Measurements from ENCODE around the gene TDRKH.
"Not testable (repeated sequence)": the region's sequence is repeated elsewhere in the genome, so short reads cannot be mapped to it uniquely, and the experiment has no call there.

TDRKH gene

DNA sequence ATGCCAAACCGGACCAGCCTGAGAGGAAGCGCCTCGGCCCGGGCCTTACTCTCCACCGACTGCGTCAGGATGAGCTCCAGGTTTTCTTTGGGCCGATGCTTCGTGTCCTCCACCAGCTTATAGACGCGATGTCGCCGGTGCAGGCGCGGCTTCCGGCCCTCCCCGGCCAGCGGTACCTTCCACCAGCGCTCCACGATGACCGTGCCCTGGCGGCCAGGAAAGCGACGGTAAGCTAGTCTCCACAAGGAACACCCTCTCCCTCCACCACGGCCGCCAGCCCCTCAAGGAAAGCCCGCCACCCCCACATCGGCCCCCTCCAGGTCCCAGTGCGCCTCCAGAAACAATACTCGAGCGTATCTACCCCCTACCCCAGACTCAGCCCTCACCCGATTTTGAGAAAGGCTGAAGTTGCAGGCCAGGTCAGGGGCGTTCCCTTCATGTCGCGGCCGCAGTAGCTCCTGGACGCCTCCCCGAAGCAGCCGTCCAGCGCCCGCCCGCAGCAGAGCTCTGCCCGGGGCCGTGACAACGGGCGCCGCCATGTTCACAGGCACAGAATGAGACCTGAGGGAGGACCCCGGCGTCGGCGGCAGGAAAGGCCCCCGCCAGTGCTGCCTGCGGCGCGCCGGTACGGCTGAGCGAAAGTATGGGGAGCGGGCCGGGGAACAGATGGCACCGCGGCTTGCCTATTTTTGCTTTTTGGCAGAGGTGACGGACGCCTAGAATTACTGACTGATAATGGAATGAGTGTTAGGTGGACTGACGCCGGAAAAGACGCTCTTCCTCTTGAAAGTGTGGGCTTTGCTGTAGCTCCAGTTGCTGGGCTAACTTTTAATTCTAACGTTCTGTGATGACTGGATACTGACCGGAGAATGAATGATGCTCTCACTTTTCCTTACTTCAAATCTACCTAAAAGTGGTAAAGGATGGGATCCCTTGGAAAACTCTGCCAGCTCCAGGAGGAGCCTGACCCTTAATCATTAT lies 27.1 kb downstream of the TDRKH start, which contains the start of gene MRPL9:
MRPL9 (minus strand) TSS at position 556 of the 981 bp plus-strand sequence; CDS start at position 539, 17 bp downstream.
- peak; percentile 48 for DNase-seq (ENCODE audit: low read depth)

DNA sequence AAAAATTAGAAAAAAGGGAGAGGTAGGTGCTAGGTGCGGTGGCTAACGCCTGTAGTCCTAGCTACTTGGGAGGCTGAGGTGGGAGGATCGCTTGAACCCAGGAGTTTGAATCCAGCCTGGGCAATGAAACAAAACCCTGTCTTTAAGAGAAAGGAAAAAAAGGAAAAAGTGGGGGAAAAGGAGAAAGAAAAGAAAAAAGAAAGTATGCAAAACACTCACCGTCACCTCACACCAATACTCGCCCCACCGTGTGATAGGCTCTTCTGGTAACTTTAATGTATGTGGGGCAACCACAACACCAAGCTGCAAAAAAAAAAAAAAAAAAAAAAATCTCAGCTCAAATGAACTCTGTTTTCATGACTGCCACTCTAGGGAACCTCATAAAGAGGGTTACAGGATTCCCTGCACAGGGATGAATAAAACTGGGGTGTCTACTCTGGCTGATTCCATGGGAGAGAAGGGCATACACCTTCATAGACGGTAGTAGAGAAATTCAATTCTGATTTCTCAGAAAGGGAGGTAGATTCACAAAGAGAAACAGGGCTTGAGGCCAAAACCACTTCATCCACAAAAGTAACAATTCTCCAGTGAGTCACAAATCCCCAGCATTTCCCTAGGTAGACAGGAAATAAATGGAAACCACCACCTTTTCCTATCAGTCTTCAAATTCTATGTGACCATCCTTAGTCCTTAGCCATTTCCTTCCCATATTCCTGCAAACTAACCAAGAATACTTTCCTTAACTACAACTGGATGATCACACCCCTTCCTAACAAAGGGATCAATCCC lies 29.5 kb downstream of the TDRKH start:
- no peak for DNase-seq (ENCODE audit: low read depth)

DNA sequence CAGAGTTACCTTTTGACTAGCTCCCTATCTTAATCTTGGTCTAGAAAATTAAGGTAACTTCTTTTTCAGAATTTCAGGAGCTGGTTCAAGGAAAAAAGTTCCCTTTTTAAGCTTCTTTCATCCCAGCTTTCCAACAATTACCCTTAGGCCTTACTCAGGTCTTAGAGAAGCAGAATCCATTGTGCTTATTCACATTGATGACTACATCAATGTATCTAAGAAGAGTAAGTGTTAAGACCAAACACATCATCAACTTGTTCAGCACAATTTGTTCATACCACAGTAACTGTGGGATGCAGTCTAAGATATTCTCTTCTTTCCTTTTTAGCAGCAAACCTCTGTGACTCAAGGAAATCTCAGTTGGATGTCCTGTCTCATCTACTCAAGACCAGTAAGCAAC lies 31.1 kb downstream of the TDRKH start:
- DNase-seq (ENCODE audit: low read depth), result no peak

DNA sequence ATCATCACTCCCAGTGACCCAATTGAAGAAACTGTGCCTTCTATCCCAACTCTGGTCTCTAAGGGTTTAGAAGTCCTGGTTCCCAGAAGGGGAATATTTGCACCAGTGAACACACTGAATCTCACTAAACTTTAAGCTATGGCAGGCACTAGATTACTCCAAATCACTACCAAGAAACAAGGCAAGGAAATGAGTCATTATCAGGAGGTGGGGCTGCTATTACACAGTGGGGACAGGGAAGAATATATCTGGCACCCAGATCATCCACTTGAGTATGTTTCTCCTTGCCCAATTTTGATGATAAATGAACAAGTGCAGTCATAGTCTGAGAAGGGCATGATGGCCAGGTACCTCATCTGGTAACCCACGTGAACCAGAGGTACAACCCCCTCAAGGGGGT lies 34.0 kb downstream of the TDRKH start:
- no peak for DNase-seq (ENCODE audit: low read depth)

DNA sequence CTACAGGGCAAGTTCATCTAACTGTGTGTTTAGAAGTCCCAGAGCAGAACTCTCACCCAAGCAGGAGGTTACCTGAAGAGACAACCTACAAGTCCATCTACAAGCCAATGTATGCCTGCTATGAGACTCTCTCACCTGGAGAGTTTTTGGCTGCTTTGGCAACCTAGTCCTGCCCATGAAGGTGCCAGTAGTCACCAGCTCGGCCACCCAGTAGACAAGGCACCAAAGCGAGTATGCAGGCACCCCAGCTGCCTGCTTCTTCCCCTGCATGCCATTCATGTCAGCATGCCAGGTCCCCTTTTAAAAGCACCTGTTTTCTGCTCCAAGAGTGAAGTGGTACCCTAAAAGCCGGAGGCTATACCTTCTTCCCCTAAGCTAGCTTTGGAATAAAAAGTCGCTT lies 48.8 kb downstream of the TDRKH start:
- no peak for DNase-seq (ENCODE audit: low read depth)

DNA sequence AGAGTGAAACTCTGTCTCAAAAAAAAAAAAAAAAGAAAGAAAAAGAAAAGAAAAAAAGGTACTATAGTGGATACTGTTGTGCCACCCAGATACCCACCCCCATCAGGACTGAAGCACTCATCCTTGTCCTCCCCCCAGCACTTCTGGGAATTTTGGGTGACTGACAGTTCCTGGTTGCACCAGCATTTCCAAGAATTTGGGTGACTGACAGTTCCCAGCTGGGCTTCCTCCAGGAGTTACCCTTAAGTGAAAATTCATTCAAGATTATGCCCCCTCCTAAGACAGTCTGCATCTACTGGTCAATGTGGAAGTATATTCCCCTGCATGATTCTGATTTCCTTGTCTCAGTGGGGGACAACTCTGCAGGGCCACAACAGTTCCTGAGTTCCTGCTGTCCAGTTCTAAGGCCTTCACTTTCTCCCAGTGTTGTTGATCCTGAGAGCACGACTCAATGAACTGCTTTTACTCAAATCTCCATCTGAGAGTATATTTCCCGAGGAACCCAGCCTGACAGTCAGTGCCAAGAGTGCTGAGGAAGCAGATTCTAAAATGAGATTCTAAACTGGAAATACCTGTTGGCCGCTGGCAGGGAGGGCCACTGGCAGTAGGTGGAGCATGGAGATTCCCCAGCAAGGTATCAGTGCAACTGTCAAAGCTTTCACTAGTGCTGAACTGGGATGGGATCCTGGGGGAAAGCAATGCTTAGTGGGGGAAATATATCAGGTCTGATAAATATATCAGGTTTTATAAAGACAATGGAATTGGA lies 50.5 kb downstream of the TDRKH start:
- DNase-seq (ENCODE audit: low read depth), result no peak

DNA sequence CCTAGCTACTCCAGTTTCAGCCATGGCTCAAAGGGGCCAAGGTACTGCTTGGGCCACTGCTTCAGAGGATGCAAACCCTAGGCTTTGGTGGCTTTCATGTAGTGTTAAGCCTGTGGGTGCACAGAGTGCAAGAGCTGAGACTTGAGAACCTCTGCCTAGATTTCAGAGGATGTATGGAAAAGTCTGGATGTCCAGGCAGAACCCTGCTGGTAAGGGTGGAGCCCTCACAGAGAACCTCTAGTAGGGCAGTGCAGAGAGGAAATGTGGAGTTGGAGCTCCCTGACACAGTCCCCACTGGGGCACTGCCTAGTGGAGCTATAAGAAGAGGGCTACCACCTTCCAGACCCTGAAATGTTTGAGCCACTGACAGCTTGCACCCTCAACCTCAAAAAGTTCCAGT lies 52.8 kb downstream of the TDRKH start:
- no peak for DNase-seq (ENCODE audit: low read depth)

DNA sequence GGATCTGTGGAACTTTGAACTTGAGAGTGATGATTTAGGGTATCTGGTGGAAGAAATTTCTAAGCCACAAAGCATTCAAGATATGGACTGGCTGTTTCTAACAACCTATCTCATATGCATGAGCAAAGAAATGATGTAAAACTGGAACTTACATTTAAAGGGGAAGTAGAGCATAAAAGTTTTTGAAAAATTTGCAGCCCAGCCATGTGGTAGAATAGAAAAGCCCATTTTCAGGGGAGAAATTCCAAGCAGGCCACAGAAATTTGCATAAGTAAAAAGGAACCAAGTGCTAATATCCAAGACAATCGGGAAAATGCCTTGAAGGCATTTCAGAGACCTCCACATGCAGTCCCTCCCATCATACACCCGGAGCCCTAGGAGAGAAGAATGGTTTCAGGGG lies 53.3 kb downstream of the TDRKH start:
- DNase-seq (ENCODE audit: low read depth), result no peak

DNA sequence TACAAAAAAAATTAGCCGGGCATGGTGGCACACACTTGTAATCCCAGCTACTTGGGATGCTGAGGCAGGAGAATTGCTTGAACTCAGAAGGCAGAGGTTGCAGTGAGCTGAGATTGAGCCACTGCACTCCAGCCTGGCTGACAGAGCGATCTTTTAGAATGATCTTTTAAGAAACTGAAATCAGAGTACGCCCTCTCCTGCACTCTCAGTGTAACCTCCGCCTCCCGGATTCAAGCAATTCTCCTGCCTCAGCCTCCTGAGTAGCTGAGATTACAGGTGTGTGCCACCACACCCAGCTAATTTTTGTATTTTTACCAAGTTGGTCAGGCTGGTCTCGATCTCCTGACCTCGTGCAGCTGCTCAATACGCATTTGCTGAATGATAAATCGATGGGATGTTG lies 56.3 kb downstream of the TDRKH start:
- not testable (repeated sequence) for DNase-seq (ENCODE audit: low read depth)

DNA sequence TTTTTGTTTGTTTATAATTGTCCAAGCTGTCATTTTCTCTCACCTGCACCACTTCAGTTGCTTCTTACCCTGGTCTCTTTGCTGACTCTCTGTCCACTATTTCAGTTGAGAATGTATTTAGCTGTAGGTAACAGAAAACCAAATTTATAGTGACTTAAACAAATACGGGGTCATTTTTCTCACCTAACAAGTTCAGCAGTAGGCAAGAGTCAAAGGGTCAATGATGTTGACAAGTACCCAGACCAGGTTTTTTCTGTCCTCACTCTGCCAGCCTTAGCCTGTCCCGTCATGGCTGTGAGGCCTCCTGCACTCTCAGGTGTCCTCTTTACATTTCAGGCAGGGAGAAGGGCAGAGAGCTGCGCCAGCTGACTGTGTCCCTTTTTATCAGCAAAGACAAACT lies 57.2 kb downstream of the TDRKH start:
- no peak for DNase-seq (ENCODE audit: low read depth)

DNA sequence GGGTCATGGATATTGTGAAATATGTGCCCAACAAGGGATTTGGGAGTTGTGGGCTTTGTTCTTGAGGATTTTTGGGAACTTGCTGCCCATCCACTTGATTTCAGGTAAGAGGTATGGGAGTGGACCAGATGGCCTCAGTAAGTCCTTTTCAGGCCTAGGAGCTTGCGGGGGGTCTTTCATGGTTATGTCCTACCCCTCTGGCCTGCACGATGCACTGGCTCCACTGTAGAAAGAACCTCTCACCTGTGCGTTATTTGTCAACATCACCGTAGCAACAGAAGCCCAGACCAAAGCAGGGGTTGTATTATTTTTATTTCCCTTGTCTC lies 60.4 kb downstream of the TDRKH start:
- no peak for DNase-seq (ENCODE audit: low read depth)

DNA sequence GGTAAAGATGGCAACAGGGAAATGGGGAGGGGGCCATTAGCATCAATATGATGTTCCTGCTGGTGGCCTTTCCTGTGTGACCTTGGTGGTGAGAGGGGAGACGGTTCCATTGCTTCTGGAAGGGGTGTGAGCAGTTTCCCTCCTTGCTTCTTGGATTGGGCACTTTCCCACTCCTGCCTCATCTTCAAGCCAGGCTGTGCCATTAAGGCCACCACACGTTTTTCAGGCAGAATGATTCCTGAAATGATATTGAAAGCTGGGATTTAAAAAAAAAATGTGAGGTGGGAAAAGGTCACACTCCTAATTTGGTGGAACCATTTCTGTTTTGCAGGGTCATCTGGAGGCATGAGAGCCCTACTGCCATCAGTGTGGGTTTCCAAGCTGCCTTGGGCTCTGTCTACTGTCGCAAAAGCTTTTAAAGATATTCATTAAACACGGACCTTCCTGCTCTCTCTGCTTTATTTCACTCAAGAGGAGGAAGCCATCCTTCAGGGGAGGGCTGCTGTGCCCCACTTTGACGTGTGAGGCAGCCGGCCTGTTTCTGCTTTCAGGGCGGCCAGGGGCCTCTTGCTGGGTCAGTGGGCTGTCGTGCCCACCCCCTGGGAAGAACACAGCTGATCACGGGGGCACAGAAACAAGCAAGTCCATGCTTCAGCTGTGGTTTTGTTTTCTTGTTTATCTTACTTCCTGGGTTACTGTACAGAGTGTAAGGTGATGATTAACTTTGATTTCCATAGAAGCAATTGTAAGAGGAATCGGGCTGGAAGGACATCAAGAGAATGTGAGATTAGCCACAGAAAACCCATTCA lies 60.9 kb downstream of the TDRKH start:
- DNase-seq (ENCODE audit: low read depth), result no peak

DNA sequence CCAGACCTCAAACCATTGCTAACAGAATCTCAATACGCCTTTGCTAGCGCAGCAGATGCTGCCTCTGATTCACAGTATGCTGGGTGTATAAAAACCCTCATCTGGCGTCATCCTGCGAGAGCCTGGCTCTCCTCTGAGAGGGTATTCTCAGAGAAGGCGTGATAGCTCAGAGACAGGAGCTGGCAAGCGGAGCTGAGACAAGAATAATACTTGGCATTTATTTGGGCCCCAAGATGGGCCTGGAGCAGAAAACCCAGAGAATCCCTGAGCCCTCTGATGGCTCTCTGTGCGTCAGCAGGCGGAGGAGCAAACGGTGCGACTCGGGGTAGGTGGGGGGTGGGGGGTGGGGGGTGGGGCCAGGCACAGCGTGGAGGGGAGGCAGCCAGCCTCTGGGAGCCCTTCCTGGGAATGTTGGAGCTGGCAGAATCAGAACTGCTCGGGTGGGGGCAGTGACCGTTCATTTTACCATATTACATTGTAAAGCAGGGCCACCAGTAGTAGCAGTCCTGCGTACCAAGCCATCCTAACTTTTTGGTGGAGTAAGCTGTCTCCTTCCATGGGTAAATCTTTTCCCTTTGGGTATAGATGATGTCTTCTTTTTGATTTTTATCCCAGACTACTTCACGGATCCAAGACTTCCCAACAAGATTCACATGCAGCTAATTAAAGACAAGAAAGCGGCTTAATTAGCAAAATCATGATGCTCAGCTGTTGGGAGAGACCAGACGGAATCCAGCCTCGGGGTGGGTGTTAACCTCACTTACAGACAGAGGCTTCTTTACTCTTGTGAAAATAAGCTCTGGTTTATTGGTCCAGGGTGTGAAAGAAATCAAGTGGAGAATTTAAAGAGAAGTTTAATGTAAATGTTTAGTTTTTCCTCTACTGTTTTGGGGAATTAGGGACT lies 61.9 kb downstream of the TDRKH start:
- no peak for DNase-seq (ENCODE audit: low read depth)

DNA sequence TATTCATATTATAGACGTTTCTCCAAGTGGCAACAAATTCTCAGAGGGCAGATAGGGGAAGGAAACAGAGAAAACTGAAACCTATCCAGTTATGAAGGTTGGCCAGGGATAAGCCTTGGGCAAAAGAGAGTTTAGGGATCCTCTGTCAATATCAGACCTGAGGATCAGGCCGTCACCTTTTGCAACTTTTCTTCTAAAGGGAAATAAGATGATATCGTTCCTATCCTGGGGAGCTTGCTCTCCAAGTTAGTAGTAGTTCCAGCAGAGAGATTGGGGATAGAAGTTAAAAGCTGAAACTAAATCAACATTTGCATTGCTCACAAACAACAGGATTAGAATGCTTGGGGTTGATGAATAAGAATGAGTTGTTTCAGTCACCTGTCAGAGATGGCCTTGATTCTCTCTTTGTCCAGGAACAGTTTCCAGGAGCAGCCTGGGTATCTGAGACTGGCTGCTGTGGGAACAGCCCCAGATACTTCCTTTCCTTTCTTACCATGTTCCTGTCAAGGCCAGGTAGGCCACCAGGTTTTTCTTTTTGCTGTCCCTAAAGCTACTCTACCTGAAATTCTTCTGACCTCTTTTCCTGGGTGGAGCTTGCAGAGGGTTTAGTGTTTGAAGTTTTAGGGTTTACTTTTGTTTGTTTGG lies 66.5 kb downstream of the TDRKH start:
- DNase-seq (ENCODE audit: low read depth), result no peak

Measured in fibroblast of the conjunctiva (primary cell).